AG09319 (cell line): ENCODE results near the gene ZNF474.

Experiments
- DNase-seq: peaks from one replicate; pipeline ENCODE4 v3.0.0-alpha.2; 2010; ENCODE audit warnings: low read depth; ENCODE audit errors: extremely low read depth
- CTCF ChIP-seq: IDR thresholded peaks from 2 replicates; pipeline ENCODE4 v1.5.1; 2011; ENCODE audit warnings: low read depth, mild to moderate bottlenecking, inconsistent platforms, low read length, moderate library complexity

The ZNF474 gene

DNA sequence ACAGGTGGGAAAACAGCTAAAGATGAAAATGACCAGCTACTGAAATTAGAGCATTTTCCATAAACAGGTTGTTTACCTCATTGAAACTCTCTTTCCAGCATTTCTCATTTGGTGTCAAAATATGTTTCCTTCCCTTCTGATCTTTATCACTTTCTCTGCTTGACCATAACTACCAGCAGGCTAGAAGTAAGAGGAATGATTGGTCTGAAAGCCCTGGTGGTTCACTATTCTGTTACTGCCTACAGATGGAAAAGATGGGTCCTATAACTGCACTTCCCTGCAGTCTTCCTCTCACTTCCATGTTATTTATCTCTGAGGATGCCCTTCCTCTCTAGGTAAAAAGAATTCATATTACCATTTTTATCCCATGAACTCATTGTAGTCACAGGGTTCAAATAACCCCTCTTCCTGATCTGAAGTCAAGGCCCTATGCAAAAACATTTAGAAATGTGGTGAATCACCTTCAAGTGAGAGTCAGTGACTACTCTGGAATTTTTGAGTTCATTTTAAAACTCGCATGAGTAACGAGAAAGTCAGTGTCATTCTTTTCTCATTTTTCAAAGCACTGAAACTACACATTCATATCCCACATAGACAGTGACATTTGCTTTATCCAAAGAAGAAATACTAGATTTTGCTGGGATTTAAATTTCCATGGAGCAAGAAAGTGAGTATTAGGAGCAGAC is 51.7 kb downstream of the ZNF474 start:
- no peak for TF ChIP-seq CTCF
- no peak for DNase-seq

GRCh38 chr5:122181863-122182262 is 52.5 kb downstream of the ZNF474 start:
- no peak for DNase-seq
- no peak for TF ChIP-seq CTCF

DNA sequence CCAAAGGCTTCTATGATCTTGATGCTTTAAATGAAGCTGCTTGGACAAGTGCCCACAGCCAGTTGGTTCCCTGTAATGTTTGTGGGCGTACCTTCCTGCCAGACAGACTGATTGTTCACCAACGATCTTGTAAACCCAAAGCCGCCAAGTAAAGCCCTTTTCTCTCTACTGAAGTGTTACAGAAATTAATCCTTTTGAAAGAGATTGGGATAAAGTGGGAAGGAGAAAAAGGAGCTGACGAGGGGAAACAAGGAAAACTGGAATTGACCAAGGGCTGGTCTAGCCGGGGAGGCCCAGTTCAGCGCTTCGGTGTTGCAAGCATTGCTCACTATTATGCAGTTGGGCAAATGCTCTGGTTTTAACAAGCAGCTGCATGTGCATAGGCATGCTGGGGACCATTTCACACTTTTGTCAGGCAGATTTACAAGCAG is 53.2 kb downstream of the ZNF474 start:
- DNase-seq = no peak
- TF ChIP-seq CTCF = no peak

GRCh38 chr5:122183098-122183787 is 53.9 kb downstream of the ZNF474 start:
- TF ChIP-seq CTCF = no peak
- DNase-seq = no peak

GRCh38 chr5:122183788-122184170 is 54.4 kb downstream of the ZNF474 start:
- DNase-seq = no peak
- no peak for TF ChIP-seq CTCF

DNA sequence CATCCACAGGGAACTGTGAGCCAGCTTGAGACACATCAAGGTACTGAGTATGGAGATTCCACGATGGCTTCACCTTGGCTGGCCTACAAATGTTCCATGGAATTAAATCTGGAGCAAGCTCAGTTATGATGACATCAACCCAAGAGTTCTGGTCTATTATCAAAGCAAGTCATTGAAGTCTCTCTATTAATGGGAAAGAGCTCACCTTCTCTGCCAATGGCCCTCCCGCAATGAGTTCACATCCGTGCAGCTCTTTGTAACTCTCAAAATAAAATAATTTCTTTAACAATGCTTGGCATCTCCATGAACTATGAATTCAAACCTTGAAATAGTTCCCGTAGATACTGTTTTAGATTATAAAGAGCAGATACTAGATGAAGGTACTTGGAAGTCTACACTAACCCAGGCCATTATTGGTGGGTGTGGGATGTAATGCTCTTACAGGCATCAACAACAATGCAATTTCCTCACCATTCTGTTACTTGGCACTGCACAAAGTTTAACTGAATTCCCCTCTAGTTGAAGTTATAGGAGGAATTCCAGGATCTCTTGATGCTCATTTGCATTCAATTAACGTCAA is 55.4 kb downstream of the ZNF474 start:
- TF ChIP-seq CTCF = no peak
- DNase-seq = no peak

DNA sequence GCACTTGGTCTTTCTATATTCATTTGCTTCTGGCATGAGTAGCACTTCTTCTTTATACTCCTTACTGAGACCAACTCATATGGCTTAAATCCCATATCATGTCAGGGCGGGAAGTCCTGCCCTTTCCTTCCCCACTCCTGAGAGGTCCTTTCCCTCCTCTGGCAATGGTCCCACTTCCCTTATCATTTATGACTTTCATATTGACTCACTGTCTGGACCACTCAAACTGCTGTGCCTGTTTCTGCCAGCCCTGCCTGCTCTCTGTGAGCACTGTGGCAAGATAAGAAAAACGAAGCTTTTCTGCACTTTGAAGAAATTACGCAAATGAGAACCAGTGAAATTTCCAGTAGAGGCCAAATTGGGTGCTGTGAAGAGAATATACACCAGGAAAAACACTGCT is 58.1 kb downstream of the ZNF474 start:
- TF ChIP-seq CTCF = no peak
- DNase-seq = no peak
